Neuronal stem cell (in vitro differentiated cells): Measurements from ENCODE around the gene TTLL12.

Source experiments
- DNase-seq: peaks from one replicate; pipeline ENCODE4 v3.0.0-alpha.2; 2013; ENCODE audit warnings: low spot score
- H2AFZ ChIP-seq: one replicate; pipeline ENCODE4 v1.6.1; 2013; ENCODE audit warnings: mild to moderate bottlenecking, low read length, inconsistent platforms
- H2AK5ac ChIP-seq: 2 replicates; pipeline ENCODE4 v1.6.1; 2013; ENCODE audit warnings: low read depth, mild to moderate bottlenecking, inconsistent platforms, low read length, moderate library complexity, mixed read lengths
- H2BK120ac ChIP-seq: 2 replicates; pipeline ENCODE4 v1.6.1; 2013; ENCODE audit warnings: low read depth, mild to moderate bottlenecking, inconsistent platforms, low read length, moderate library complexity, mixed read lengths
- H2BK12ac ChIP-seq: one replicate; pipeline ENCODE4 v1.6.1; 2013; ENCODE audit warnings: low read length, inconsistent platforms
- H2BK15ac ChIP-seq: 2 replicates; pipeline ENCODE4 v1.6.1; 2013; ENCODE audit warnings: mild to moderate bottlenecking, low read length, inconsistent platforms, mixed read lengths
- H2BK5ac ChIP-seq: one replicate; pipeline ENCODE4 v1.6.1; 2013; ENCODE audit warnings: inconsistent platforms, mild to moderate bottlenecking, low read length, moderate library complexity
- H3K14ac ChIP-seq: one replicate; pipeline ENCODE4 v1.6.1; 2013; ENCODE audit warnings: low read length, inconsistent platforms
- H3K18ac ChIP-seq: 2 replicates; pipeline ENCODE4 v1.6.1; 2013; ENCODE audit warnings: low read length, inconsistent platforms
- H3K23ac ChIP-seq: 2 replicates; pipeline ENCODE4 v1.6.1; 2013; ENCODE audit warnings: low read depth, mild to moderate bottlenecking, mixed read lengths, low read length, inconsistent platforms; ENCODE audit not compliant: poor library complexity
- H3K27ac ChIP-seq: replicated peaks from 3 replicates; pipeline ENCODE4 v1.5.1; 2013; ENCODE audit warnings: low read length, inconsistent platforms
- H3K27me3 ChIP-seq, 3 experiments: 2 replicates each; pipeline ENCODE4 v1.6.1; 2013; ENCODE audit warnings: low read length in 3 of 3, mild to moderate bottlenecking in 2 of 3, inconsistent platforms in 1 of 3, low read depth in 1 of 3, mixed read lengths in 1 of 3, moderate library complexity in 1 of 3; ENCODE audit not compliant: control insufficient read depth in 3 of 3, insufficient read depth in 3 of 3
- H3K36me3 ChIP-seq, 2 donors: replicated peaks in 1 of 2; 2 replicates each; pipeline ENCODE4 v1.6.1; 2013; ENCODE audit warnings: low read length in 2 of 2; ENCODE audit not compliant: control insufficient read depth in 2 of 2, insufficient read depth in 2 of 2
- H3K4ac ChIP-seq: 2 replicates; pipeline ENCODE4 v1.6.1; 2013; ENCODE audit warnings: inconsistent platforms, mild to moderate bottlenecking, low read length, moderate library complexity
- H3K4me1 ChIP-seq, 2 donors: 1 replicate in 1 of 2; 2 replicates in 1 of 2; pipeline ENCODE4 v1.6.1; 2013; ENCODE audit warnings: low read length in 2 of 2, low read depth in 1 of 2; ENCODE audit not compliant: control insufficient read depth in 2 of 2, insufficient read depth in 1 of 2
- H3K4me2 ChIP-seq: one replicate; pipeline ENCODE4 v1.6.1; 2013; ENCODE audit warnings: mild to moderate bottlenecking, low read length, inconsistent platforms; ENCODE audit not compliant: insufficient read depth, poor library complexity, severe bottlenecking
- H3K4me3 ChIP-seq, 2 donors: 2 replicates each; pipeline ENCODE4 v1.5.1; 2013; ENCODE audit warnings: low read length in 2 of 2, mild to moderate bottlenecking in 2 of 2, inconsistent platforms in 1 of 2, moderate library complexity in 1 of 2
- H3K79me1 ChIP-seq: one replicate; pipeline ENCODE4 v1.6.1; 2013; ENCODE audit warnings: low read depth, mild to moderate bottlenecking, inconsistent platforms, low read length, moderate library complexity
- H3K9ac ChIP-seq: one replicate; pipeline ENCODE4 v1.6.1; 2013; ENCODE audit warnings: mild to moderate bottlenecking, low read depth, low read length, inconsistent platforms; ENCODE audit not compliant: poor library complexity
- H3K9me3 ChIP-seq, 2 donors: replicated peaks in 1 of 2; 2 replicates each; pipeline versions ENCODE3 to v1.6.1; 2013; ENCODE audit warnings: low read length in 2 of 2, mild to moderate bottlenecking in 2 of 2, inconsistent platforms in 1 of 2, low read depth in 1 of 2, mixed read lengths in 1 of 2, moderate library complexity in 1 of 2; ENCODE audit not compliant: control insufficient read depth in 2 of 2, insufficient read depth in 1 of 2
- H4K8ac ChIP-seq: one replicate; pipeline ENCODE4 v1.6.1; 2013; ENCODE audit warnings: low read depth, mild to moderate bottlenecking, inconsistent platforms, low read length, moderate library complexity
- H4K91ac ChIP-seq: one replicate; pipeline ENCODE4 v1.6.1; 2013; ENCODE audit warnings: low read length, low read depth, mild to moderate bottlenecking, inconsistent platforms; ENCODE audit not compliant: poor library complexity
- WGBS, 2 donors: extraction: QIAGEN DNeasy Blood & Tissue Kit; methylation state at CpG; one replicate each; pipeline ENCODE4 v1.1.7; 2013; ENCODE audit warnings: missing lambda C conversion rate in 2 of 2, mixed read lengths in 1 of 2; ENCODE audit not compliant: insufficient read length in 2 of 2, insufficient replicate concordance in 1 of 2; ENCODE audit errors: extremely low coverage in 2 of 2; 5-methylcytosine and 5-hydroxymethylcytosine counted together

Gene TTLL12

GRCh38 chr22:43118024-43118849 is 68.7 kb downstream of the TTLL12 start:
- Histone ChIP-seq H3K9ac (no peak overlapping the region), H4K91ac (no peak overlapping the region), H3K4me1 (peaks cover 7 to 10% of the 10 kb centered on the region in 2 donors), H2AFZ (peak overlapping the region; percentile 61), H2BK12ac (no peak overlapping the region), H3K27me3 (peaks cover 0 to 4% (median 3%) of the 10 kb centered on the region in 3 experiments), H2BK15ac (no peak overlapping the region), H3K36me3 (no peaks in the 10 kb centered on the region), H3K14ac (no peak overlapping the region), H3K18ac (peak overlapping the region; percentile 27), H3K4me3 (peak overlapping the region in 1 of 2 donors; percentile 45), H3K27ac (peak overlapping the region; percentile 15), H3K4ac (no peak overlapping the region), H2BK120ac (no peak overlapping the region), H2BK5ac (no peak overlapping the region), H3K4me2 (no peak overlapping the region), H3K79me1 (no peaks in the 10 kb centered on the region), H3K9me3 (peaks cover 0 to 3% of the 10 kb centered on the region in 2 donors), H4K8ac (no peak overlapping the region), H3K23ac (peak overlapping the region; percentile 21), H2AK5ac (peak overlapping the region; percentile 14)
- DNase-seq, result no peak
- WGBS, 2 donors, result no CpG with 5 or more reads among the region's 21 CpGs

- no peak overlapping the region for H4K8ac ChIP-seq
- peaks cover 0 to 3% of the 10 kb centered on the region in 2 donors for H3K9me3 ChIP-seq
- H3K4me2 ChIP-seq, result no peak overlapping the region
- H3K23ac ChIP-seq, result no peak overlapping the region
- no peak overlapping the region for H3K18ac ChIP-seq
- DNase-seq, result no peak
- H2AFZ ChIP-seq, result no peak overlapping the region
- H3K27me3 ChIP-seq, result peaks cover 0 to 12% (median 10%) of the 10 kb centered on the region in 3 experiments
- no peak overlapping the region for H2BK12ac ChIP-seq
- H3K27ac ChIP-seq, result no peak overlapping the region
- H3K4ac ChIP-seq, result no peak overlapping the region
- no peak overlapping the region for H4K91ac ChIP-seq
- no peak overlapping the region for H3K4me3 ChIP-seq
- no peak overlapping the region for H3K14ac ChIP-seq
- no peak overlapping the region for H2BK15ac ChIP-seq
- no CpG with 5 or more reads among the region's 7 CpGs for WGBS, 2 donors
- no peak overlapping the region for H2BK5ac ChIP-seq
- no peaks in the 10 kb centered on the region for H3K79me1 ChIP-seq
- H3K36me3 ChIP-seq, result no peaks in the 10 kb centered on the region
- H2AK5ac ChIP-seq, result no peak overlapping the region
- H2BK120ac ChIP-seq, result no peak overlapping the region
- H3K4me1 ChIP-seq, result peaks cover 7 to 10% of the 10 kb centered on the region in 2 donors
- no peak overlapping the region for H3K9ac ChIP-seq
Measured at GRCh38 chr22:43116932-43117331, 70.0 kb downstream of the TTLL12 start.
